T follicular helper cell (primary cell): ENCODE data around the gene EDEM3.
A peak's percentile ranks its signal among the peaks of the same experiment; 100 is the strongest.
"Not testable (repeated sequence)": the region's sequence is repeated elsewhere in the genome, so short reads cannot be mapped to it uniquely, and the experiment has no call there.

Experiments
- DNase-seq: peaks from one replicate; pipeline ENCODE4 v3.0.0-alpha.2; 2020; ENCODE audit warnings: low read depth

EDEM3 gene

GRCh38 chr1:184770181-184770979 lies 15.7 kb upstream of the EDEM3 start:
- DNase-seq = no peak

- DNase-seq = no peak
Observed at GRCh38 chr1:184769241-184769640, 14.6 kb upstream of the EDEM3 start.

- no peak for DNase-seq
Observed at GRCh38 chr1:184768467-184768866, 13.8 kb upstream of the EDEM3 start.

- DNase-seq = no peak
Observed at GRCh38 chr1:184767591-184767990, 12.9 kb upstream of the EDEM3 start.

- DNase-seq = no peak
Observed at GRCh38 chr1:184764483-184764882, 9.8 kb upstream of the EDEM3 start.

GRCh38 chr1:184763520-184763919 lies 8.9 kb upstream of the EDEM3 start:
- not testable (repeated sequence) for DNase-seq

- DNase-seq = no peak
Observed at GRCh38 chr1:184761969-184762485, 7.4 kb upstream of the EDEM3 start.

DNA sequence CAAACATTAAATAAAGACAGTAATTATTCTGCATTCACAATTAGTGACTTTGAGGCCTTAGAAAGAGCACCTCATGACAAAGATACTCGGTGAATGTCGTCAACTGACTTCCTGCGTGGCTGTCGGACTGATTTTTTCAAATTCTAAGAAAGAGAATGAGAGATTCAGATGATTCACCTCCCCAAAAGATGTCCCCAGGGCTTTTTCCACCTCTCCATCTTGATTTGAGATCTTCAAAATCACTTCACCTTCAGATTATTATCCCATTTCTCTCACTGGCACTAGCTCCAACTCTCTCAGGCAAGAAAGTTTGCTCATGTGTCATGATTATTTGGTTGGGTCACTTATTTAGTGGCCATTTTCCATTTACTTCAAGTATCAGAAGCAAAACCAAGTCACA lies 5.0 kb upstream of the EDEM3 start:
- DNase-seq = no peak

DNA sequence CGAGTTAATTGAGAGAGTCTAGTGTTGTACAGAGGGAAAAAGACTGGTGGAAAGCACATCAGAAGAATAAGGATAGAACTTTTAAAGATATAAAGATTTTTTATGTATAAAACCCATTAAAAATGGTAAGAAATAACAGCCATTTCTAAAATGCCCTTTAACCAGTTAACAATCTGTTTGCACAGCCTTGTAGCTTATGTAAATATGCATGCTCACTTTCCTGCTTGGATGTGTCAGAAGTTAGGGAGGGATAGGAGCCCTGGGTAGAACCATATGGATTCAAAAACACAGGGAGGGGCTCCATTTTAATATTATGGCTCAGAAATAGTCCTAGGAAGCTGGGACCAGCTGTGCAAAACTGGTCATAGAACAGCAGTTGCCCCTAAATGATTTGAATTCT lies 4.5 kb upstream of the EDEM3 start:
- DNase-seq = no peak

- DNase-seq = no peak
Observed at GRCh38 chr1:184757891-184758290, 3.2 kb upstream of the EDEM3 start.

DNA sequence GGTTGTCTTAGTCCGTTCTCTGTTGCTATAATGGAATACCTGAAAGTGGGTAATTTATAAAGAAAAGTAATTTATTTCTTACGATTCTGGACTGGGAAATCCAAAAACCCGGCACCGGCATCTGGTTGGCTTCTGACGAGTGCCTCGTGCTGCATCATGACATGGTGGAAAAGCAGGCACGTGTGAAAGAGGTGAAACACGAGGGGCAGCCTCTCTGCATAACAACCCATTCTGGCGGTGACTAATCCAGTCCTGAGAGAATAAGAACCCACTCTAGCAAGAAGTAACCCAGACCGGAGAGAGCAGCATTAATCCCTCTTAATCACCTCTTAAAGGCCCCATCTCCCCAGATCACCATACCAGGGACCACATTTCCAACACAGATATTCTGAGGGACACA lies 2.7 kb upstream of the EDEM3 start:
- DNase-seq = no peak

DNA sequence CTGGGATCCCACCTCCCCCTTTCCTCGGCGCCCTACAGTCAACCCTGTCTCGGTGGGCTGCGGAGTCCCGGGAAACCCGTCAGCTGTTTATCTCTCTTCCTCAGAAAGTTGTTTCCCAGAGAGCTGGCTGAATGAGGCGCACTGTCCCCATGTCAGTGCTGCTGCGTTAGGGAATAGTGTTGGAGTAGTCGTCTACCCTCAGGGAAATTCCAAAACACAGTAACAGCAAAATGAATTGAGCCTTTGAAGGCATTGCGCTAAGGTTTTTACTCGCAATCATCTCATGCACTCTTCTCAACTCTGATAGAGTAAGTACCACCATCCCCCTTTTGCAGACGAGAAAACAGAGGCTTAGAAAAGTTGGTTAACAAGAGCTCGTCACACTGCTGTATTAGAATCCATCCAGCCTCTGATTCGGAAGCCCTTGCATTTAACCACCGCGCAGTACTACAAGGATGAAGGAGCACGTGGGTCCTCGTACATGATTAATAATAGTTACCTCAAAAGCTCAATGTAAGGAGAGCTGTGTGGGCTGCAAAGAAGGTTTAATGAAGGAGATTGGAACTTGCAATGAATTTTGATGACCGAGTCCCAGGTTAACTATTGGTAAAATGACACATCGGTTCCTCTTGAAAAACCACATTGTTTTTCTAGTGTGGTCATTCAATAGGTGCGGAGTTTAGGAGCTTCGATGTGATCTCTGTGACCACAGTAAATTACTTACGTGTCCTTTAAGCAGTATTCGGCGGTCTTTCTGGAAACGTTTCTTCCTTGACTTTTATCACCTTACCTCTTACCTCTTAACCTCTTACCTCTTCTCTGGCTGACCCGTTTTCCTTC lies 788 bp upstream of the EDEM3 start:
- no peak for DNase-seq

DNA sequence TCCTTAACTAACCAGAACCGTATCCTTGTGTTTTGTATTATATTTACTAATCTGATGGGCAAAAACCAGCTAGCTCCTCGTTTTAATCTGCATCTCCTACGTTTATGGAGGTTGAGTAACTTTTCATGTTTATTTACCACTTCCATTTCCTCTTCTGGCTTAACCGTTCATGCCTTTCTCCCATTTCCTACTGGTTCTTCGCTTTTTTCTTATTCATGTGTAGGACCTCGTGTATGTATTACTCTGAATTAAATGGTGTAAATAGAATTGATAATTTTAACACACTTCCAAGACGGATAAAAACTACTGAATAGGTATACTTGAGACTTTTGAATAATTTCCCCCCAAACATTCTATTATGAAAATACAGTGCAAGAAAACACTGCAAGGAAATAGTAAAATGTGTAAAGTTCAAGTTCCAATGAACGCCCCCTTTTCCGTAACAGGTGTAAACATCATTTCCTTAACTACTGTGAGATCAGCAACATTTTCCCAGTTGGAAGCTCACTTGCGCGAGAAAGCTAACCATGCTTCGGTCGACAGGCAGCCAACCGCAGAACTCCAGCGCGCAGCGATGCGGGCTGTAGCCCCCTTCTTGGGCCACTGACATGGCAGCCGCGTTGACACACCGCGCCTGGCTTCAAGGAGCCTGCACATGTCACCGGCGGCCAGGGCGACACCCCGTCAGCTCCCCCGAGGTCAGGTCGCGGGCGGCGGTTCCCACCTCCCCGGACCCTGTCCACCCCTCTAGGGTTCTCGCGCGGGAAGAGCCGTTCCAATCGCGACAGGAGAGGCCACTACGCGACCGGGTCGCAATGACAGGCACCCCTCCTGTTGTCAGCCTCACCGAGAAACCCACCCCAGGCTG lies 816 bp downstream of the EDEM3 start:
- peak; percentile 29 for DNase-seq

DNA sequence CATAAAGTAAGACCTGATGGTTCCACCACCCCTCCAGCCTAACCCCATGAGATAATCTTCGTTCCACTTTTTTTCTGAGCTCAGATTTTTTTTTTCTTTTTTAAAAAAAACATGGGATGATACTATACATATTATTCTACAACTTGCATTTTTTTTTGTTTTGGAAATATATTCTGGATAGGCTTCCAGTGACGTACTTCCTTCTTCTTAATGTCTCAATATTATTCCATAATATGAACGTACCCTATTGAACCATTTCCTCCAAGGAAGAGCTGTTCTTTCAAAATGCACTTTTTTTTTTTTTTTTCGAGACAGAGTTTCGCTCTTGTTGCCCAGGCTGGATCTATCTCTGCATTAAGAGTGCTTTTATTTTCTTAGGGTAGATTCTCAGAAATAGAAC lies 1.5 kb downstream of the EDEM3 start:
- DNase-seq = no peak

GRCh38 chr1:184752656-184753055 lies 2.0 kb downstream of the EDEM3 start:
- no peak for DNase-seq

GRCh38 chr1:184748740-184749139 lies 5.9 kb downstream of the EDEM3 start:
- DNase-seq = no peak

GRCh38 chr1:184747089-184747955 lies 7.3 kb downstream of the EDEM3 start:
- no peak for DNase-seq

- DNase-seq = no peak
Observed at GRCh38 chr1:184745929-184746638, 8.6 kb downstream of the EDEM3 start.

DNA sequence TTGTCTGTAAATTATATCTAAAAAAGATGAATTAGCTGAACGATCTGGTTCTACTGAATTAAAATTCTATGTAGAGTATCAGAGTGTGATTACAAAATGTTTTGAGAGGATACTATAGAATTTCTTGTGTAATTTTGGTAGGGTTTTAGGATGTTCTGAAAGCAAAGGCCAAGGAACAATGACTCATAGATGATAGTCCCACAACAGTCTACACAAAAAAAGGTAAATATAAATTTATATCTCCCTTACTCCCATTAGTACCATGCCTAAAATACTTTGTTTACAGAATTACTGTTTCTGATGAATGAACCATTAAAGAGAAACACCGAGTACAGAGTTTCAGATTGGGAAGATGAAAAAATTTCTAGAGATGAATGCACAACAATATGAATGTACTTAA lies 9.5 kb downstream of the EDEM3 start:
- DNase-seq = no peak

- DNase-seq = no peak
Observed at GRCh38 chr1:184743062-184743756, 11.4 kb downstream of the EDEM3 start.
